ENCODE data around the gene LRRC40. TPM values are rescaled to one million over a fixed set of nuclear protein-coding genes. Genes with fewer than 3 reads are reported as not detected.

Gene LRRC40
- total RNA-seq, 4 donors from 2014 or later = 11.9 to 22.2 (median 15.4) TPM

GRCh38 chr1:70115315-70115714 lies 90.1 kb downstream of the LRRC40 start:
- TF ChIP-seq CTCF (IDR thresholded peaks at IDR 0.05; ENCODE audit: low read depth) = no peak

GRCh38 chr1:70112838-70113237 lies 92.5 kb downstream of the LRRC40 start:
- TF ChIP-seq CTCF (IDR thresholded peaks at IDR 0.05; ENCODE audit: low read depth) = no peak

DNA sequence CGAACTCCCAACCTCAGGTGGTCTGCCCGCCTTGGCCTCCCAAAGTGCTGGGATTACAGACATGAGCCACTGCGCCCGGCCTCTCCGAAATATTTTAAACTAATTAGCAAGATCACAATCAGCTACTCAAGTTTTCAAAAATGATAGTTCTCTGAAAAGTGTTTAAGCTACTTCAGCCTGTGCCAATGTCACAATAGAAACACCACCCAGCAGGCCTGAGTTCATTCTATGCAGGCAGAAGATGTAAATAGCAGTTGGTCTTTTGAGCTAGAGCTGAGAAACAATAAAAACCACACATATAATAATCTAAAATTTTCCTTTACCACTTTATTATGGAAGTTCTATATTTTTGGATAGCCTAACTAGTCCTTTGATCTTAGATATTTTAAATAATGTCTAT lies 96.1 kb downstream of the LRRC40 start:
- TF ChIP-seq CTCF (IDR thresholded peaks at IDR 0.05; ENCODE audit: low read depth) = no peak

DNA sequence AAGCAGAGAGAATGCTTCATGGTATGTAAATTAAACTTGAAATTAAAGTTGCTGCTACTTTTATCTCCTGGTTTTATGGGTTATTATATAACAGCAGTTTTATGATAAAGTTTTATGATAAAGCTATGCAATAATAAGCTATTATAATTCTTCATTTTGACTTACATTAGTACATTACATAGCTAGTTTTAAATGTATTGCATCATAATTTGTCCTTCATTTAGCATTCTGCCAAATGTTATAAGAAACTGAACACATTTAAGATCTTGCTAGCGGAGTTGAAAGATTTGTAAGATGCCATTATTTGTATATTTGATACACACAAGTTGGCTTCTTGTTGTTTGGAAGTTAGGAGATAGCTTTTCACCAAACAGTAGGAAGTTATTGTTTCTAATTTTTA lies 101.6 kb downstream of the LRRC40 start:
- no peak for TF ChIP-seq CTCF (IDR thresholded peaks at IDR 0.05; ENCODE audit: low read depth)

DNA sequence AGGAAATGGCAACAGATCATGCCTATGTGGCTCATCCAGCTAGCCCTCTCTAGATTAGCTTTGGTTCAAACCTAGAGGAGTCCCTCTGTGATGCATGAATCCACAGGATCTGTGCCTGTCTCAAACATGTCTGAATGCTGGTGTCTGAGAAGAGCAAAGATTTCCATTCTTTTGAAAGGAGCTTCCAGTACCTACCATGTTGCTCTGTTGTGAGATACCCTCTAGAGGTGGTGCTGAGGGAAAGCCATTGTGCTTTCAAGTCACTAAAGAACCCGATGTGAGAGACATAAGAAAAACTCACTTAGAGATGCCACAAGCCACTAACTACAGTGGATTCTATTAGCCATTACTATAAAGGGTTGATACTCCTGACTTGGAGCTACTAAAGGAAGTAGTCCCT lies 103.6 kb downstream of the LRRC40 start:
- no peak for TF ChIP-seq CTCF (IDR thresholded peaks at IDR 0.05; ENCODE audit: low read depth)

GRCh38 chr1:70101231-70101630 lies 104.1 kb downstream of the LRRC40 start:
- no peak for TF ChIP-seq CTCF (IDR thresholded peaks at IDR 0.05; ENCODE audit: low read depth)

Small RNA genes within 50 kb of the gene (small RNA-seq; reads per million reads assigned to genes)
- gene RN7SL242P = not detected

Other genes starting within 250 kb of the LRRC40 start
- gene SRSF11, start 15.8 kb upstream of the LRRC40 start, total RNA-seq = 100 to 1,000 TPM; 215 to 310 (median 221) TPM
- 10 to 100 TPM; 19.4 to 26.4 (median 24.4) TPM for gene ANKRD13C, start 149.1 kb upstream of the LRRC40 start, total RNA-seq
- gene CTH, start 205.7 kb upstream of the LRRC40 start, total RNA-seq = 1 to 10 TPM; 4.9 to 9.7 (median 6.2) TPM

Data from subcutaneous adipose tissue (tissue), 4 donors.